ENCODE results near the gene RBM20.

DNA sequence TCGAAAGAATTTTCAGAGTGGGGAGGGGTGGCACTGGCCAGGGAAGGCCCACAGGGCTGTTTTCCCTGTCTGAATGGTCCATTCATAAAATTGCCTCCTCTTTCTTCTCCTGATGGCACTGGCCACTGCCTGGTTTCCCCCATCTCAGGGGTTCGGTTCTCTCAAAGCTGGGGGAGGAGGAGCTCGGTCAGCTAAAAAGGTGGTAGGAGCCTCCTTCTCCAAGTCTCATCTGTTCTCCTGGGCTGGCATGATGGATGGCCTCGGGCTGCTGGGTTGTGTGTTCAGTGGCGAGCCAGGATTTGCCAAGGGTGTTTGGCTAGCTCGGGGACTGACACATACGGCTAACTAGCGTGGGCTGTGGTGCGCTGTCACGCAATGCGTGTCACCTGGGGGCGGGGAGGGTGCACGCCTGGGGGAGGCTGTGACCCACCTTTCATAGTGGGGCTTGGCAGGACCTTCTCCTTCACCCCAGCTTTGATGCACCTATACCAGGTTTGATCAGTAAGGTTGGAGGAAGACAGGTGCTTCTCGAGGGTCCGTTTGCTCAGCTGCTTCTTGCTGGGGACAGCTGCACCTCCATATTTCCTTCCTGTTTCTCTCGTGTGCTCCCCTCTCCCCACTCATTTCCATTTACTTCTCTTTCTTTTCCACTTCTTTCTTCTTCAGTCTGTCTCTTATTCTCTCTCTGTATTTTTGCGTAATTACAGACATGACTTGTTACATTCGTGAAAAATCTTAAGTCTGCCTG lies 36.3 kb downstream of the RBM20 start:
- TF ChIP-seq POLR2A (IDR thresholded peaks at IDR 0.05) (no peak), EP300 (IDR thresholded peaks at IDR 0.05) (no peak)
- TF ChIP-seq, protein P1, sequence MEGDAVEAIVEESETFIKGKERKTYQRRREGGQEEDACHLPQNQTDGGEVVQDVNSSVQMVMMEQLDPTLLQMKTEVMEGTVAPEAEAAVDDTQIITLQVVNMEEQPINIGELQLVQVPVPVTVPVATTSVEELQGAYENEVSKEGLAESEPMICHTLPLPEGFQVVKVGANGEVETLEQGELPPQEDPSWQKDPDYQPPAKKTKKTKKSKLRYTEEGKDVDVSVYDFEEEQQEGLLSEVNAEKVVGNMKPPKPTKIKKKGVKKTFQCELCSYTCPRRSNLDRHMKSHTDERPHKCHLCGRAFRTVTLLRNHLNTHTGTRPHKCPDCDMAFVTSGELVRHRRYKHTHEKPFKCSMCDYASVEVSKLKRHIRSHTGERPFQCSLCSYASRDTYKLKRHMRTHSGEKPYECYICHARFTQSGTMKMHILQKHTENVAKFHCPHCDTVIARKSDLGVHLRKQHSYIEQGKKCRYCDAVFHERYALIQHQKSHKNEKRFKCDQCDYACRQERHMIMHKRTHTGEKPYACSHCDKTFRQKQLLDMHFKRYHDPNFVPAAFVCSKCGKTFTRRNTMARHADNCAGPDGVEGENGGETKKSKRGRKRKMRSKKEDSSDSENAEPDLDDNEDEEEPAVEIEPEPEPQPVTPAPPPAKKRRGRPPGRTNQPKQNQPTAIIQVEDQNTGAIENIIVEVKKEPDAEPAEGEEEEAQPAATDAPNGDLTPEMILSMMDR (IDR thresholded peaks at IDR 0.05), result no peak

Data from sigmoid colon (tissue), 4 donors.